ENCODE results near the gene DSN1.

DNA sequence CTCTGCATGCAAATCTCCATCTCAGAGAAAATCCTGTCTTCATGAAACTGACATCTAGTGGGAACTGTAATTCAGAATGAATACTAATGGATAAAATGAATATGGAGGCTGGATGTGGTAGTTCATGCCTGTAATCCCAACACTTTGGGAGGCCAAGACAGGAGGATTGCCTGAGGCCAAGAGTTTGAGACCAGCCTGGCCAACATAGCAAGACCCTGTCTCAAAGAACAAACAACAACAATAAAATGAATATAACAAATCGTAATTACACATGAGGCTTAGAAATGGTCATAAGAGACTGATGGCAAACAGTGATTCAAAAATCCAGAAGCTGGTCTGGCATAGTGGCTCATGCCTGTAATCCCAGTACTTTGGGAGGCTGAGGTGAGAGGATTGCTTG lies 44.6 kb upstream of the DSN1 start:
- TF ChIP-seq CTCF (IDR thresholded peaks at IDR 0.05) (no peak), EP300 (IDR thresholded peaks at IDR 0.05) (no peak), POLR2A (IDR thresholded peaks at IDR 0.05) (no peak)
